ENCODE data around the gene PDE4D. TPM values are rescaled to one million over a fixed set of nuclear protein-coding genes. Genes with fewer than 3 reads are reported as not detected.

PDE4D gene
- total RNA-seq, 1 experiment from 2014 or later, result 62.6 TPM

DNA sequence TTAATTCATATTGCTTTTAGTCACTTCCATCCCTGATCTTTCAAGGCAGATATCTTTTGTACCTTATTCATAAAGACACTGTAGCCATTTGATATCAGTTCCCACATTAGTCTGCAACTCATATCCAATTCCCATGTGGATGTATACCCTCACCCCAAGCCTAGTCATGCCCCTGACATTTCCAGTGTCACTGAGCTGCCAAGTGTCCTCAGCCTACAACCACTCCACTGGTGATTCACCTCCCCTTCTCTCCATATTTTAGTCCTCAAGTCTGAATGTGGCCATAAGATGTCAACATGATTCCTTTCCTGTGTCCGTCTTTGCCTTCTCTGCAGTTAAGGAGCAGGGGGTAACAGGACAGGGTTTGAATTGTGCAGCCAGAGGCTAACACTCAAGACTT, 963.8 kb downstream of the PDE4D start:
- in situ Hi-C loops (cut with HindIII; ENCODE audit: low pct_unique_long_range_greater_than_20kb, low sequenced_read_pairs), result no loop called here

DNA sequence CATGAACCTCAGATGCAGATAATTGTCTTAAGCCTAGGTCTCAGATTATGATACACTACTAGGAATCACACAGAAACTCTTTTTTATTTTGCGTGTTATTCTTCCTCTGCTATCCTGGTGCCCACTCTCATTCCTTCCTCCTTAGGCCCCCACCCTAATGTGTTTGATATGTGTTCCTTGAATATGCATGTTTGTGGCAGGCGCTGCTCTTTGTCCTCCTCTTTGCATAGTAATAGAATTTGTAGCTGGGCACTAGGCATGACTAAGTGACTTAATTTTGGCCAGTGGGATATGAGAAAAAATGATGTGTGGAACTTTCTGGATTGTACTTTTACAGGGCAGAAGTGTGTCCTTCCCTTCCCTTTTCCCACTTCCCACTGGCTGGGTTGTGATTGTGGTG, 965.6 kb downstream of the PDE4D start:
- in situ Hi-C loops (cut with HindIII; ENCODE audit: low pct_unique_long_range_greater_than_20kb, low sequenced_read_pairs), result no loop called here
- DNase-seq (ENCODE audit: low read depth, low spot score), result no peak

More for the DNA sequence above, 963.8 kb downstream of the PDE4D start:
- no peak for DNase-seq (ENCODE audit: low read depth, low spot score)

DNA sequence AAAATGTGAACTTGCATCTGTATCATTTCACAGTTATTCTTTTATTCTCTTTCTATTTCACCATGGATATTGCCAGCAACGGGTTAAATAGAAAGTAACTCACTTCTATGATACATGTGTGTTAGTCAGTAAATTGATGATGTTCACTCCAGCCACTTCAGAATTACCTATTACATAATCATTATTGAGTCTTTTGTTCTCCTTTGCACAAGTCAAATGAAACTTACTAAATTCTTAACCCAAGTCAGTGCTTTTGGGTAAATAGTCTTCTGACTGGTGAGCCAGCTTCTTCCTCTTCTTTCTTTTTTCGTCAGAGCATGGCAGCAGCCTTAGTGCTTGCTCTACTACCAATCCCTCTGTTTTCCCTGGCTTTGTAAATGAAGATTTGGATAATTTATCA, 966.3 kb downstream of the PDE4D start:
- no peak for DNase-seq (ENCODE audit: low read depth, low spot score)
- in situ Hi-C loops (cut with HindIII; ENCODE audit: low pct_unique_long_range_greater_than_20kb, low sequenced_read_pairs), result no loop called here

DNA sequence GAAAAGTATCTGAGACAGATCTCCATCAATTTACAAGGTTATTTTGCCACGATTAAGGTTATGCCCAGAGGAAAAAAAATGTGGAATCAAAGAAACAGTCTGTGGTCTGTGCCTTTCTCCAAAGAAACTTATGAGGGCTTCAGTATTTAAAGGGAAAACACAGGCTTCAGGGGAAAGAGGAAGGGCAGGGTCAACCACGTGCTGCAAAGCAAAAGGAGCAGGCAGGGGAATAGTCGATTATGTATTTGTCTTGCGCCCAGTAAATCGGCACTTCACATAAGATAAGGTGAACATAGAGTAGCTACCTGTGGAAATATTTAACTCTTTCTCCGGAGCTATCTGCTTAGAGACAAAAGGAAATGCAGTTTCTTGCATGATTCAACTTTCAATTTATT, 967.0 kb downstream of the PDE4D start:
- peak; percentile 26 for DNase-seq (ENCODE audit: low read depth, low spot score)
- in situ Hi-C loops (cut with HindIII; ENCODE audit: low pct_unique_long_range_greater_than_20kb, low sequenced_read_pairs), result no loop called here

DNA sequence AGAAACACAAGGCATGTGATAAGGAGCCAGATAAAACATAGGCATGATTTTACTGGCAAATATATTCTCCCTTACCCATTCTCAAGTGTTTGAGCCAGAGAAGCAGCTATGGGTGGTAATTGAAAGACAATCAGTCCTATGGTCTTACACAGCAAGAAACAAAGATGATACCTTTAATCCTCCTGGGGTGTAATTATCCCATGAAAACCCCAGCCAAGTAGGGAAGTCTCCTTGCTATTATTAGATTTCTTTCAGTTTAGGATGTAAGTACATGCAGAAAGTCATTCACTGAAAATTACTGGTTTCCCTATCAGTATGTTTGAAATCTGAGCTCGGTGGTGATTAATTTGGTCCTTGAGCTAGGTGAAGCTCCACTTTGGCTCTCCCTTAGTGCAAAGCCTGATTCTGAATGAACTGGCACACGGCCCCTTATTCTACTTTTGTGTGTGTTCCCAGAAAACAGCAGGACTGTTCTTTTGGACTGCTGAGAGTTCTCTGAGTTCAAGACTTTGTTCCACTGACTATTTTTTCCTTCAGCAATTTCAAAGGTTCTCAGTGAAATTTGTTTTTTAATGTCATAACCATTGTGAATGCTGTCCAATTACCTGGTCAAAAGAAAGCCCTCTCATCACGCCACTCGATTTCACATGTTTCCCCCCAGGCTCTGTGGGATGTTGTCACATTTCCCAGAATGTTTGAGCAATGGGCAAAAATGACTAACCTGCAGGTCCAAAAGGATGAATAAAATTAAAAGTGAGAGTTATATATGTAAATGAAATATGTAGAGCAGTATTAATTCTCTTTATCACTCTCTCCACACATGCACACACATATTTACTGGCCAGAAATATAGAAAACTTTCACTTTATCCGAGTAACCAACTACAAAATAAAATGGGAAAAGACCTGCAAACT, 967.6 kb downstream of the PDE4D start:
- no peak for DNase-seq (ENCODE audit: low read depth, low spot score)
- in situ Hi-C loops (cut with HindIII; ENCODE audit: low pct_unique_long_range_greater_than_20kb, low sequenced_read_pairs), result no loop called here

DNA sequence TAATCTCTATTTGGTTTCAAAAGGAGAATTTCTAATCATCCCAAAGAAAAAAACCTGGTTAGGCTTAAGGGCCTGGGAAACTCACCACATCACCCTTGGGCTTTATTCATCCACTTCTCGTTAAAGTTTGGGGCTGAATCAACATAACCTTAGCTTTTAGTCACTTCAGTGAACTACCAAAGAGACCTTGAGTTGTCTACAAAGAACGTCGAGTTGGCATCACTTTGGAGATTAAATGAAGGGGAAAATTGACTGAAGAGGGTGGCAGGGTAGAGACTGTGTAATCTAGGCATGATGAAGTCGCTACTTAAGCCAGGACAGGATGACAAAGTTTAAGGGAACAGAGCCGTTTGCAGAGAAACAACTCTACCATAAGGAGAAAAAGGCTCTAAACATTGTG, 969.2 kb downstream of the PDE4D start:
- in situ Hi-C loops (cut with HindIII; ENCODE audit: low pct_unique_long_range_greater_than_20kb, low sequenced_read_pairs), result no loop called here

DNA sequence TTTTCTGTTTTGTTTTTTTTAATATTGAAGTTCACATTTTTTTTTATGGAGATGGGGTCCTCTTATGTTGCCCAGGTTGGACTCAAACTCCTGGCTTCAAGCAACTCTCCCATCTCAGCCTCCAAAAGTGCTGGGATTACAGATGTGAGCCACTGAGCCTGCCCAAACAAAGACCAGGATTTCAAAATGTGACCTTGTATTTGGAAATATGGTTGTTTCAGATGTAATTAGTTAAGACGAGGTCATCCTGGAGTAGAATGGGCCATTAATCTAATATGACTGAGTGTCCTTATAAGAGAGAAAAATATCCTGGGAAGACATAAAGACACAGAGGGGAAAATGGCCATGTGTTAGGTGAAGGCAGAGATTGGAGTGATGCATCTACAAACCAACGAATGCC, 970.2 kb downstream of the PDE4D start:
- no peak for DNase-seq (ENCODE audit: low read depth, low spot score)
- in situ Hi-C loops (cut with HindIII; ENCODE audit: low pct_unique_long_range_greater_than_20kb, low sequenced_read_pairs), result no loop called here

More for the DNA sequence above, 969.2 kb downstream of the PDE4D start:
- DNase-seq (ENCODE audit: low read depth, low spot score), result no peak

DNA sequence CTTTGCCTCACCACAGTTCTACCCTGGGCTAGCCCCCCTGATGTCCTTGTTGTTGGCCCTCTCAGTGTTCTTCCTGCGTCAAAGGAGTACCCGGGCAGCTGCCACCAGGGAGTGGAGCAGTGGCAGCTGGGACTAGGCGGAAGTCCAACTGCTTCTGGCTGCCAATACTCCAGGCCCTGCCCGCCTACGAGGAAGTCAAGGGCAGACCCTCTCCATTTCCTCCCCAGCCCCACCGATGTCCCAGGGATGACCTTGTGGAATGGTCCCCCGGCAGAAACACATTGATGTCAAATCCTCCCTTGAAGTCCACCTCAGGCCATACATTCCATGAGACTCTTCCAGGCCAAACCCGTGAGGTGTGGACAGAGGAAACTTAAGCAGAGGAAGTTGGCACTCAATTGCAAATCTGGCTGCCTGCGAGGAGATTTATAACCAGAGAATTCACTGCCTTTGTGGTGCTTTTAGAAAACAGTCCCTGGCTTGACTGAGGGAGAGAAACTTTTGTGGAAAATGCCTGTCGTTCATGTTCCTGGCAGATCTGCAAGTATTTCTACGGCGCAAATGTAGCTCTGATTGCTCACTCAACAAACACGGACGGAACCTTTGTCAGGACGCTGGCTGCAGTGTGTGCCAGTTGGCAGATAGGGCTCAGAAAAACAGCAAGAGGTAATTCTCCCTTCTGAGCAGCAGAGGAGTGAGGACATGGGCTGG, 970.9 kb downstream of the PDE4D start:
- DNase-seq (ENCODE audit: low read depth, low spot score), result no peak
- in situ Hi-C loops (cut with HindIII; ENCODE audit: low pct_unique_long_range_greater_than_20kb, low sequenced_read_pairs), result no loop called here

DNA sequence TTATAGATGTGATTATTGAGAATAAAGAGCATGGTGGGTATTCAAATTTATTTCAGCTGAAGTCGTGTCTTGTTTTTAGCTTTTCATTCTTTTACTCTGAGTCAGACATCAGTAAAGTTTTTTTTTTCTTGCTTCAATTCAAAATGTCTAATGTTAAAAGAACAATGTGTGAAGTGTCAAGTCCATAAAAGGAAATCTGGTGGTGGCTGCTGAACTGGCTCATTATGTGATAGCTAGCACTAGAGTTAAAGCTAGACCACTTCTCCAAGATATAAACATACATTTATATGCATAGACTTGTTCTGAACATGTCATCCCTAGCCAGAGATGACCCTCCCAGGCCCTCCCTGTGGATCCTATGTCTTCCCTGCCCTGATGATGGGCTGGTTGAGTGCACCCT, 972.4 kb downstream of the PDE4D start:
- in situ Hi-C loops (cut with HindIII; ENCODE audit: low pct_unique_long_range_greater_than_20kb, low sequenced_read_pairs), result no loop called here
- no peak for DNase-seq (ENCODE audit: low read depth, low spot score)

DNA sequence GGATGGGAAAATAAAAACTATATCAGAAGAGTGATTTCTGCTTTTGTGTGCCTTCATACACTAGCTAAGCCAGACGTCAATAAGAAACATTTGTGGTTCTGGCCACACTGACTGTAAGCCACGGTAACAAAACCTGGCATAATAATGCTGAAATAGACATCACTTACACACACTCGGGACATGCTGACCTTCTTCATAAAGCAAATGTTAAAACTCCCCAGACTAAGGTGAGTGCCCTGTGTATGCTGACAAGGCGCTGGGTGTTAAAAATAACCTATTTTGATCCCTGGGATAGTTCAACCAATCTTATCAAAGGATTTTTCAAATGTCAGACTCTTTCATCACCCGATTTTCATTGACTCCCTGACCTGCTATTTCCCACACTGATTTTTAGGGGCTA, 973.7 kb downstream of the PDE4D start:
- in situ Hi-C loops (cut with HindIII; ENCODE audit: low pct_unique_long_range_greater_than_20kb, low sequenced_read_pairs), result no loop called here
- DNase-seq (ENCODE audit: low read depth, low spot score), result no peak

Small RNA genes lying within 50 kb of the gene (small RNA-seq; reads per million reads assigned to genes)
- 0 to 13.0 reads per million in 2 experiments for gene MIR582

Measured in SK-MEL-5 (cell line).